LNCaP clone FGC (cell line): ENCODE measurements around the gene HOXA9.

Experiments used
- DNase-seq: peaks from one replicate; pipeline ENCODE4 v3.0.0-alpha.2; 2011; ENCODE audit warnings: low read depth
- H3K4me3 ChIP-seq: 2 replicates; pipeline ENCODE4 v1.5.1; 2011; ENCODE audit warnings: mild to moderate bottlenecking, low read depth, low read length, control low read depth
- TF ChIP-seq, protein P1 (sequence below): IDR thresholded peaks from 2 replicates; pipeline ENCODE4 v1.5.1; 2012; ENCODE audit warnings: mild to moderate bottlenecking; ENCODE audit not compliant: control insufficient read depth, insufficient read depth; ENCODE audit errors: extremely low read depth

The HOXA9 gene

DNA sequence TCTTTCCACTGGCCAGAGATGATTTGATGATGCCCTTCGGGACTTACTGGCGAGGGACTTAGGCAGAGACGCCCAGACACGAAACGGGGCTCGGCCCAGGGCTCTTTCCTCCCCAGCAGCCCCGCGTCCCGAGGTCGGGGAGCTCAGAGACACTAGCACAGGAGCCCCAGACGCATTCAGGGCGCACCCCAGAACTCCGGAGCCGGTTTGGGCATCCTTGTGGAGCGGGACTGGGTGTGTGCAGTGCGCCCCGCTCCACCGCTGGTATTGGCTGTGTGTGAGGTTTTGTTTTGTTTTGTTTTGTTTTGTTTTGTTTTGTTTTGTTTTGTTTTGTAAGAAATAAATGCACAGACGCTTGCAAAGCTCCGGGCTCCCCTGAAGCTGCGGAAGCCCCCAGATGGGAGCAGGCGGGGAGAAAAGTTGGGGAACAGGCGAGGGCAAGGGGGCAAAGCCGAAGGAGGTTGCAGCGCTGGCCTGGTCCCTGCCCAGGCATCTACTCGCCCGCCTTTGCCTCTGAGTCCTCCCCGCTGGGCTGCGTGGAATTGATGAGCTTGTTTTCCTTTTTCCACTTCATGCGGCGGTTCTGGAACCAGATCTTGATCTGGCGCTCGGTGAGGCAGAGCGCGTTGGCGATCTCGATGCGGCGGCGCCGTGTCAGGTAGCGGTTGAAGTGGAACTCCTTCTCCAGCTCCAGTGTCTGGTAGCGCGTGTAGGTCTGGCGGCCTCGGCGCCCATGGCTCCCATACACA is 20.0 kb downstream of the HOXA9 start:
- TF ChIP-seq, protein P1, sequence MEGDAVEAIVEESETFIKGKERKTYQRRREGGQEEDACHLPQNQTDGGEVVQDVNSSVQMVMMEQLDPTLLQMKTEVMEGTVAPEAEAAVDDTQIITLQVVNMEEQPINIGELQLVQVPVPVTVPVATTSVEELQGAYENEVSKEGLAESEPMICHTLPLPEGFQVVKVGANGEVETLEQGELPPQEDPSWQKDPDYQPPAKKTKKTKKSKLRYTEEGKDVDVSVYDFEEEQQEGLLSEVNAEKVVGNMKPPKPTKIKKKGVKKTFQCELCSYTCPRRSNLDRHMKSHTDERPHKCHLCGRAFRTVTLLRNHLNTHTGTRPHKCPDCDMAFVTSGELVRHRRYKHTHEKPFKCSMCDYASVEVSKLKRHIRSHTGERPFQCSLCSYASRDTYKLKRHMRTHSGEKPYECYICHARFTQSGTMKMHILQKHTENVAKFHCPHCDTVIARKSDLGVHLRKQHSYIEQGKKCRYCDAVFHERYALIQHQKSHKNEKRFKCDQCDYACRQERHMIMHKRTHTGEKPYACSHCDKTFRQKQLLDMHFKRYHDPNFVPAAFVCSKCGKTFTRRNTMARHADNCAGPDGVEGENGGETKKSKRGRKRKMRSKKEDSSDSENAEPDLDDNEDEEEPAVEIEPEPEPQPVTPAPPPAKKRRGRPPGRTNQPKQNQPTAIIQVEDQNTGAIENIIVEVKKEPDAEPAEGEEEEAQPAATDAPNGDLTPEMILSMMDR, result no peak
- H3K4me3 ChIP-seq, result no peak overlapping the region
- no peak for DNase-seq

DNA sequence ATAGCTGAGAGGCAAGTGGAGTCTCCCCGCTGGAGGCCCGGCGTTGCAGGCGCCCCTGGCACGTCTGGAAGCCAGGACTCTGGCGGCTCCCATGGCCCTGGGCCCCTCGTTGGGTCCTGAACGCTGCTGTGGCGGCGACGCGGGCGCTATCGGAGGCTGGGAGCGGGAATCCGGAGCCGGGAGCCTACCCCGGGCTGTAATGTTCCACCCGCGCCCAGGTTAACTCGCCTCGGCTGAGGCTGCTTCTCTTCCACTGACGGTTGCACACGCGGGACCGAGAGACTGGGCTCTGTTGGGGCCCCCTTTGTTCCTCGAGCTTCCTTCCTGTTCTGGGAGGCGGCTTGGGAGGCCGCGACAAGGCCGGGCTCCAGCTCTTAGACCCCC is 20.6 kb downstream of the HOXA9 start:
- TF ChIP-seq, protein P1, result no peak
- no peak for DNase-seq
- no peak overlapping the region for H3K4me3 ChIP-seq

DNA sequence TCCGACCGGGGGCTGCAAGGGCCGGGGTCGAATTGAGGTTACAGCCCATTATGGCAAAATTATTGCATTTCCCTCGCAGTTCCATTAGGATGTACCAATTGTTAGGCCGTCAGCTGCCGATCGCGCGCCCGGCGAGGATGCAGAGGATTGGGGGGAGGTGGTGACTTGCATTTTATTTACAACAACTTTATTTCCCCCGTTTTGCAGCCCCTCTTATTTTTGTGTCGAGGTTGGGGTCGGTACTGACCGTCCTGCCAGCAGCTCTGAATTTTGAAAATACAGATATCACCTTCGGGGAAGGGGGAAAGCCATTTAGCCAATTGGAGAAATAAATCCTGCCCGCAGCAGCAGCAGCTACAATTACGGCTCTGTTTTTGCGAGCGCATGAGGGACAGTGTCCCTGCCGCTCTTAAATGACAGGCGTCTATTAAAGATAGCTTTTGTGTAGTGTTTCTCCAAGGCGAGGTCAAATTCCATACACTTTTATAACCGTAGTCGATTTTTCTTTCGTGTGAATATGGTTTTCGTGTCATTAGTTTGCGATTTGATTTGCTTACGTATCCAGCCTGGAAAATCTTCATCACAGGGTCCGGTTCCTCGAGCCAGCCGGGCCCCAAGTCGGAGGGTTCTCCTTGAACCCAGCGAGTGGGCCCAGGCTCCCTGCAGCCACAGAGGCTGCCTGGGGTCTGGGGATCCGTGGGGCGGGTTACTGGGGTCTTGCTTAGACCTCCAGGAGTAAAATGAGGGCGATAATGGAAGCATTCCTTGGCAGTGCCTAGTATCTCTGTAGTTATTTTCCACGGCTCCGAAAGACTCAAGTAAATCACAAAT is 21.2 kb downstream of the HOXA9 start:
- no peak for DNase-seq
- TF ChIP-seq, protein P1, result no peak
- no peak overlapping the region for H3K4me3 ChIP-seq

DNA sequence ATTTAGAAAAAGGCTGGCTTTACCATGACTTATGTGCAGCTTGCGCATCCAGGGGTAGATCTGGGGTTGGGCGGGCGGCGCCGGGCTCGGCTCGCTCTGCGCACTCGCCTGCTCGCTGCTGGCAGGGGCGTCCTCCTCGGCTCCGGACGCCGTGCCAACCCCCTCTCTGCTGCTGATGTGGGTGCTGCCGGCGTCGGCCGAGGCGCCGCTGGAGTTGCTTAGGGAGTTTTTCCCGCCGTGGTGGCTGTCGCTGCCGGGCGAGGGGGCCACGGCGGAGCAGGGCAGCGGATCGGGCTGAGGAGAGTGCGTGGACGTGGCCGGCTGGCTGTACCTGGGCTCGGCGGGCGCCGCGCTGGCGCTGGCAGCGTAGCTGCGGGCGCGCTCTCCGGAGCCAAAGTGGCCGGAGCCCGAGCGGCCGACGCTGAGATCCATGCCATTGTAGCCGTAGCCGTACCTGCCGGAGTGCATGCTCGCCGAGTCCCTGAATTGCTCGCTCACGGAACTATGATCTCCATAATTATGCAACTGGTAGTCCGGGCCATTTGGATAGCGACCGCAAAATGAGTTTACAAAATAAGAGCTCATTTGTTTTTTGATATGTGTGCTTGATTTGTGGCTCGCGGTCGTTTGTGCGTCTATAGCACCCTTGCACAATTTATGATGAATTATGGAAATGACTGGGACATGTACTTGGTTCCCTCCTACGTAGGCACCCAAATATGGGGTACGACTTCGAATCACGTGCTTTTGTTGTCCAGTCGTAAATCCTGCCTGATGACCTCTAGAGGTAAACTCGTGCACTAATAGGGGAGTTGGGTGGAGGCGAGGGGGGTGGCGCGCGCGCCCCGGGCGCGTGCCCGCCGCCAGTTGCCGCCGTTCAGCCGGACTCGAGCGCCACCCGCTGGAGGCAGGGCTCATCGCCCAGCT is 22.1 kb downstream of the HOXA9 start, which contains the start of gene HOXA5:
Gene HOXA5, minus strand, starts transcription at position 659 of the 927 bp plus-strand sequence. Its CDS starts 74 bp downstream, at position 585.
- TF ChIP-seq, protein P1, result no peak
- no peak within 1 kb of the TSS for H3K4me3 ChIP-seq
- no peak for DNase-seq

DNA sequence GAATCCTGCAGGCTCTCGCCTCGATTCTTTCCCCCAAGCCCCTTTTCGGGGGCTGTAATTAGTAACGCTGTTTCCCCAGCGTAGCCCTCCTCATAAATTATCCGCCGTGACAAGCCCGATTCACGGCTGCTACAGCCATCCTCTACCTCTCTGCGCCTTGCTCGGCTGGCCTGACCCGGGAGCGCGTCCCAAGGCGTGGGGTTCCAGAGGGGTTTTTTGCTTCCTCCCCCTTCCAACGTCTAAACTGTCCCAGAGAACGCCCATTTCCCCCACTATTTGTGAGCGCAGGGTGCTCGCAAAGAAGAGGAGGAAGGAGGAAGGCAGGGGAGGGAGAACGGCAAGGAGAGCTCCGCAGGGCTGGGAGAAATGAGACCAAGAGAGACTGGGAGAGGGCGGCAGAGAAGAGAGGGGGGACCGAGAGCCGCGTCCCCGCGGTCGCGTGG is 22.7 kb downstream of the HOXA9 start:
- DNase-seq, result no peak
- no peak overlapping the region for H3K4me3 ChIP-seq
- TF ChIP-seq, protein P1, result no peak

DNA sequence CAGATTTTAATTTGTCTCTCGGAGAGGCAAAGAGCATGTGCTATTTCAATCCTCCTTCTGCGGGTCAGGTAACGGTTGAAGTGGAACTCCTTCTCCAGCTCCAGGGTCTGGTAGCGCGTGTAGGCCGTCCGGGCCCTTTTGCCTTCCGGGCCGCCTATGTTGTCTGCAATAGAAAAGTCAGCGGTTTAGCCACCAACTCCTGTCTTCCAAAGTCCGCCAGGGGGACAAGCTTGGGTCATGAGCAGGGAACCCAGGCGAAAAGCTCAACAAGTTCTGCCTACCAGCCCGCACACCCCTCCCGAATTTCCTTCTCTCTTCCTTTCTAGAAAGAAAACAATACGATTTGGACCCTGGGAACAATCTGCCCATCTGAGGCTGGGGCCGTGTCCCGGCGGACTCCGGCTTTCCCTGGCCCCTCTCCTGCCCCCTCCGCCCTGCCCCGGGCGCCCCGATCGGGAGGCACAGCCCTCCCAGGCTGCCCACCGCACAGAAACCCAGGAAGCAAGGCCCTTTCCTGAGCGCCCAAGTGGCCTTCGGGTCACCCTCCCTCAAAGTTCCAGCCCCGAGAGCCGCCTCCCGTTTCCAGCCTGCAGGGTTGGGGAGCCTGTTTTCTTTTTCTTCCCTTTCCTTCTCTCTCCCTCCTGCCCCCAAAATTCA is 23.3 kb downstream of the HOXA9 start:
- no peak for DNase-seq
- H3K4me3 ChIP-seq, result no peak overlapping the region
- TF ChIP-seq, protein P1, result no peak
